GM18951 (cell line): ENCODE data around the gene ARHGAP21.

Experiments used
- POLR2A ChIP-seq: IDR thresholded peaks from 4 replicates; pipeline ENCODE4 v1.6.1; 2011; ENCODE audit warnings: mild to moderate bottlenecking; ENCODE audit not compliant: insufficient read length, insufficient read depth; ENCODE audit errors: extremely low read depth
- in situ Hi-C: fragments of 300-500 bp; cut with MboI; formaldehyde crosslinking; loops from one replicate; pipeline ENCODE4 v1.12.0; 2022; ENCODE audit warnings: low sequenced_read_pairs, mixed read lengths, inconsistent platforms; ENCODE audit not compliant: unreplicated experiment

ARHGAP21 gene

DNA sequence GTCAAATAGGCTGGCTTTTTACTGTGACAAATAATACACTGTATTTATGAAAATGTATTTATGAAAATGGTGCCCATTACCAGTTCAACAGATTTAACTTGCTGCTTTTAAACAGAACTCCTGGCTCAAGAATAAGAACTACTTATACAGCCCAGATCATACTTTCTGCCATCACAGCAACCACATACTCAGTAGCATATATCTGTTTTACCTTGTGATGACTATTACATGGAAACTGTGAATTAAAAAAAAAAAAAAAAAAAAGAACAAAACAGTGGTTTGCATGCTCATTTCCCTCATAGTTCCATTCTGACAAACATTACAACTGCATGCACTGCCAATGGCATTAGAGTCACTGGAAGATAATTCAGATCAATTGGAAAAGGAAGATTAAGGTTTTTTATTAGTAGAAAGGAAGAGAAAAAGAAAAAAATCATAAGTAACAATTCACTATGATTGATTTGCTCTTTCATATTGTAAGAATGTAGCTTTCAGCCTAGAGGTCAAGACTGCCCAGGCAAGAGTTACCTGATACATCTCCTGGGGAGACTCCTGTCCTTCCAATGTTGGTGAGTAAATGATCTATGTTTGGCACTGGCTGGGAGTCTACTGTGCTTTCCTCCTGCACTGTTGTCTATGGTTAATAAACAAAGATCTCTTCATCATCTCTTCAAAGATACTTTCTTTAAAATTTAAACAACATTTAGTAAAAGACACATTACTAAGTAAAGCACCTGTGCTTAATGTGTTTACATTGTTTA lies 132.8 kb downstream of the ARHGAP21 start:
- in situ Hi-C loops, result no loop called here
- TF ChIP-seq POLR2A, result no peak

GRCh38 chr10:24589265-24589664 lies 134.4 kb downstream of the ARHGAP21 start:
- in situ Hi-C loops, result no loop called here

GRCh38 chr10:24579906-24580305 lies 143.8 kb downstream of the ARHGAP21 start:
- in situ Hi-C loops, result no loop called here
- TF ChIP-seq POLR2A, result no peak

More at GRCh38 chr10:24589265-24589664, 134.4 kb downstream of the ARHGAP21 start:
- TF ChIP-seq POLR2A, result no peak

DNA sequence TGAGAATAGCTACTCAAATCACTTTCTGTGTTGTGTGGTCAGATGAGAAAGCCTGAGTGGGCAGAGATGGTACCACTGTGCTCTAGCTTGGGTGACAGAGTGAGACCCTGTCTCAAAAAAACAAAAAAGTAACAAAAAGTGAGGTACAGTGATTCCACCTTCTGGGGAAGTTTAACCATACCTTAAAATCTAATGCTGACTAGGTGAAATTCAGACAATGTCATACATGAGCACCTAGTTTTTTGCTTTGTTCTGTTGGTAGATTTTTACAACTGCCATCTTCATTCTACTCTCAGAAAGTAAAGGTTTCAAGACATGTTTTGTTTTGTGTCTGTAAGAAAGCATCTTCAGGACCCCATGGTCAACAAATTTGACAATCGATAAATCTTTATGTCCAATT lies 144.2 kb downstream of the ARHGAP21 start:
- in situ Hi-C loops, result no loop called here
- no peak for TF ChIP-seq POLR2A

GRCh38 chr10:24575481-24576002 lies 148.1 kb downstream of the ARHGAP21 start:
- in situ Hi-C loops, result no loop called here

DNA sequence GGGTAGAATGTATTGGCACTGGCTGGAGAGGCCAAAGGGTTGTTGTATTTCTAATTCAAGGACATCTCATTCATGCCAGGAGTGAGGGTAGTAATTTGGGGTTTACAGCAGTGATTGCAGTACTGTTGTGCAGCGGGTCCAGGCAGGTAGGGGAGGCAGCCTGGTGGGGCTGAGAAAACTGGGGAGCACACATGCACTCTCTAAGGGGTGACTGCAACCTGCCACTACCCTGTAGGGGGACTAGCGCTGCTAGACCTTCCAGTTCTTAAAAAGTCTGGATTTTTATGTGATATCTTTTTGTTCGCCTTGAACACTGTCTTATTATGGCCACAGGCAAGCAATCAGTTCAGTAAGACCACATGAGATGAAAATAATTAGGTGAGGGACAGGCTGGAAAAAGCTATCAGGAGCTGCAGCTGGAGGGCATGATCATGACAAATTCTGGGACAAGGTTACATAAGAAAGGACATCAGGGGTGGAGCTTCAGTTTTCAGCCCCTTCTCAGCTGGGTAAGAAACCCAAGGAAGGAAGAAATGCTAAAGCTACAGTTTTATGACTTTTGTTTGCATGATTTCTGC lies 149.0 kb downstream of the ARHGAP21 start:
- in situ Hi-C loops, result no loop called here
- no peak for TF ChIP-seq POLR2A

More at GRCh38 chr10:24575481-24576002, 148.1 kb downstream of the ARHGAP21 start:
- TF ChIP-seq POLR2A, result no peak

DNA sequence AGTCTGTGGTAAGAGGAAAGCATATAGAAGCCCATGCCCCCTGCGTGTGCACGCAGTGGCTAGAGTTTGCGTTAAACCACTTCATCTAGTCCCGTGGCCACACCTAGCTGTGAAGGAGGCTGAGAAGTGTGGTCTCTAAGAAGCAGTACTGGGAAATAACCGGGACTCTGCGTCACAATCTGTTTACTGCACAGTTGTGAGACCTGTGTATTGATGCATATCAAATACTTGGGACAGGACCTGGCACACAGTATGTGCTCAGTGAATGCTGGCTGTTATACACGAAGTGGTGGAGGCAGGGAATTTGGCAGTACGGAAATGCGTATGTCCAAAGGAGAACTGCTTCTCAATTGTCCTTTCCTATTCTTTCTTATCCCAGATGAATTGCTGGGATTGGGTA lies 149.5 kb downstream of the ARHGAP21 start:
- no peak for TF ChIP-seq POLR2A
- in situ Hi-C loops, result no loop called here

- in situ Hi-C loops, result no loop called here
- TF ChIP-seq POLR2A, result no peak
Observed at GRCh38 chr10:24571870-24572450, 151.7 kb downstream of the ARHGAP21 start.

DNA sequence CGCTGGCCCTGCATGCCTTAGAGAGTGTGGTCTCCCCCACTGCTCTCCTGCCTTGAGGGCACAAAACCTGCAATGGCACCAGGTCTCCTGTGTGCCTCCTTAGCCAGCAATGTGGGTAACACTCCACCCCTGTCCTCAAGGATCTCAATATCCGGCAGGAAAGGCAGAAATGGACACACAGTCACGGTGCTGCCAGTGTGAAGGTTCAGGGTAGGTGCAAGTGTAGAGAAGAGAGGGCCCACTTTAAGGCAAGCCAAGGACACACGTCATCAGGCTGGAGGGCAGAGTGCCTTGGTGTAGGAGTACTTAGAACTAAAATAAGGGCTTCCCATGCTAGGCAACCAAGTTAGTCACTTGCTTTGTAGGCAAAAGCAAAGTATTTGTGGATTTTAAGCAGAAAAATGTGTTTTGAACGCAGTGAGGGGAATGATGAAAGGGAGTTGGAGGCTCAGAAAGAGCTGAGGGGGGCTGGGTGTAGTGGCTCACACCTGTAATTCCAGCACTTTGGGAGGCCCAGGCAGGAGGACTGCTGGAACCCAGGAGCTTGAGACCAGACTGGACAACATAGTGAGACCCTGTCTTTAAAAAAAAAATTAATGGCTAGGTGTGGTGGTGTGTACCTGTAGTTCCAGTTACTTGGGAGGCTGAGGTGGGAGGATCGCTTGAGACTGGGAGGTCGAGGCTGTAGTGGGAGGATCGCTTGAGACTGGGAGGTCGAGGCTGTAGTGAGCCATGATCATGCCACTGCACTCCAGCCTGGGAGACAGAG lies 152.8 kb downstream of the ARHGAP21 start:
- in situ Hi-C loops, result no loop called here
- no peak for TF ChIP-seq POLR2A

DNA sequence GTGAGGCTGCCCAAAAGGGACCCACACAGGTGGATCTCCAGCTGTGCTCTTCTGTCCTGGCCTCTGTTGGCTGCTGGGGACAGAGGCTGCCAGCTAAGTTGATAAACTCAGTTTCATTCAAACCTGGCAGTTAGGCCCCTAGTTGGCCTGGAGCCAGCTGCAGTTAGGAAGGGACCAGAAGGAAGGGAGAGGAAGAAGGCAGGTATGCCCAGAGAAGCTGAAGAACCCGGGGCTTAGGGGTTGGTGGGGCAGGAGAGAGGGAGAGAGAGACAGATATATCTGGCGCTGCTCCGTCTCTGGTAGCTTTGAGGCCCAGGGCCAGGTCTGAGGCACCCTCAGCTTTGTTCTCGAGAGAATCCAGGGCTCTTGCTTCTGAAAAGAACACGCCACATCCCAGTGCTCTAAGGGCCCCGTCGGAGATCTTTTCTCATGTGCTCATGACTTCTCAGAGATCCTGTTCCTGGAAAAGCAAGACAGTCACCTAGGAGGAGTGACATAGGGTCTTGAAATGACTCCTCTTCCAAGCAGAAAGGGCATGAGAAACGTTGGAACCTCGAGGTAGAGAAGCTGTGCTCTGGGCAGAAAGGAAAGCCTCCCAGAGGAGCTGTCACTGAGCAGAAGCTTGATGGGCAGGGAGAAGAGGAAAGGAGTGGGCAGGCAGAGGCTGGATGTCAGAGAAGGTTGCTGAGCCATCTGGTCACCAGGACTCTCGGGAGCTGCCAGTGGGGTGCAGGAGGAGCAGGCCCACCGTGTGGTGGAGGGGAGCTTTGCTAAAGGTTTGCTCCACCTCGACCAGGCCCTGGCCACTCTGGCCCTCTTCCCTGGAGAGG lies 153.6 kb downstream of the ARHGAP21 start:
- in situ Hi-C loops, result no loop called here
- no peak for TF ChIP-seq POLR2A

DNA sequence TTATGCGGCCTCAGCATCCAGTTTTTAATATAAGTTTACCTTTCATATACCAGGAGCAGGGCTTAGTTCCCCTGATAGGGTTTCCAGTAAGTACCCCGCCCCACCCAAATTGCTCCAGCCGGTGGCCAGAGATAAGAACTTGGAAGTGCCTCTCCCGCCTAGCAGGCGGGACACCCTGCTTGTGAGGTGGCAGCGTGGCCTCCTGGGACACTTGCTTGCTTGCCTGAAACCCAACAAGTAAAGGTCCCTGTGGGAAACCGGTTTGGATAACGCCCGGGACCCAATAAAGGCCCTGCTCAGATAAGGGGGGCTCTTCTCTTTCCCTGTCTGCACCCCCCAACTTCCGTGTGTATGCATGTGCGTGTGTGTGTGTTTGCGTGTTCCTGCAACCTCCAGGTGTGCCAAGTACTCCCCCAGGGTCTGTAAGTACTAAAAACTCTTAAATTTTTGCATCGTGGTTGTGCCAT lies 154.3 kb downstream of the ARHGAP21 start:
- TF ChIP-seq POLR2A, result no peak
- in situ Hi-C loops, result no loop called here

DNA sequence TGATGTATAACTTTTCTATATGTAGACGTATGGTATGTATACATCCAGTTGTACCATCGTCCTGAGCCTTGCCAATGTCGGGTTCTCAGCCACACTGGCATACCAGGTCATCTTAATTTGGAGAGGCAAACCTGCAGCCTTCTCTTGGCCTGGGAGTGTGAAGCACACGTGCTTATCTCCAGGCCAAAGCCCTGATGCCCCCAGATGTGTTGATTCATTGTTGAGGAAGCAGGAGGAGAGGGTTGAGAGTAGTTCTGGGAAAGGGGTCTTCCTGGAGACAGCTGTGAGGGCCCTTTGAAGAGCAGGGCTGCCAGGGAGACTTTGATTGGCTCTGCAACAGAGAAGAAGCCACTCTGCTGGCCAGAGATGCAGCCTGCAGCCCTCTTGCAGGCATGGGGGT lies 155.6 kb downstream of the ARHGAP21 start:
- in situ Hi-C loops, result no loop called here
- no peak for TF ChIP-seq POLR2A
